HEK293 (cell line): ENCODE data around the gene AKNA.

Experiments used
- CTCF ChIA-PET: fragments of 350-600 bp; formaldehyde crosslinking; extraction: SDS; loops from one replicate; lab custom pipeline; 2021; ENCODE audit warnings: antibody characterized with exemption; lab: Yijun Ruan, JAX
- POLR2A ChIA-PET: fragments of 300-600 bp; formaldehyde crosslinking; extraction: SDS; loops from one replicate; lab custom pipeline; 2020; ENCODE audit warnings: antibody characterized with exemption, inconsistent platforms; lab: Yijun Ruan, JAX
- H3K27ac ChIP-seq: fragments of 200-500 bp; sonication (Bioruptor generic); 2 replicates; pipeline ENCODE4 v1.5.1; 2014; ENCODE audit warnings: low read depth, low read length, control low read depth, inconsistent platforms; ENCODE audit errors: extremely low read depth
- H3K36me3 ChIP-seq, 2 experiments: fragments of 200-500 bp in 1 of 2; sonication (Bioruptor generic) in 1 of 2; 1 replicate in 1 of 2; 2 replicates in 1 of 2; pipeline ENCODE4 v1.5.1; 2014 to 2017; ENCODE audit warnings: inconsistent platforms in 2 of 2, low read length in 2 of 2; ENCODE audit not compliant: control insufficient read depth in 2 of 2, insufficient read depth in 1 of 2
- H3K4me1 ChIP-seq: fragments of 200-500 bp; sonication (Bioruptor generic); 2 replicates; pipeline ENCODE4 v1.5.1; 2014; ENCODE audit warnings: mild to moderate bottlenecking, low read length, inconsistent platforms; ENCODE audit not compliant: control insufficient read depth, insufficient read depth
- H3K4me3 ChIP-seq: 2 replicates; pipeline ENCODE4 v1.5.1; 2011; ENCODE audit warnings: low read depth, mild to moderate bottlenecking, control low read depth, low read length, moderate library complexity
- H3K9me3 ChIP-seq: fragments of 200-500 bp; sonication (Bioruptor generic); 2 replicates; pipeline ENCODE4 v1.5.1; 2014; ENCODE audit warnings: low read depth, low read length, inconsistent platforms; ENCODE audit not compliant: control insufficient read depth, insufficient read depth
- MZF1 ChIP-seq: fragments of 450-650 bp; formaldehyde crosslinking; IDR thresholded peaks from 2 replicates; pipeline ENCODE4 v1.5.1; 2017; ENCODE audit warnings: missing biosample characterization, missing genetic modification characterization, borderline replicate concordance
- PRDM1 ChIP-seq: fragments of 450-650 bp; formaldehyde crosslinking; IDR thresholded peaks from 2 replicates; pipeline ENCODE4; 2016; ENCODE audit warnings: missing biosample characterization, missing genetic modification characterization
- ZEB2 ChIP-seq: fragments of 450-650 bp; formaldehyde crosslinking; IDR thresholded peaks from 2 replicates; pipeline ENCODE4 v1.5.1; 2016; ENCODE audit warnings: missing biosample characterization, missing genetic modification characterization
- ZFP3 ChIP-seq: fragments of 450-650 bp; formaldehyde crosslinking; IDR thresholded peaks from 2 replicates; pipeline ENCODE4 v1.5.1; 2016; ENCODE audit warnings: low read depth, missing biosample characterization, missing genetic modification characterization
- ZIC2 ChIP-seq: fragments of 450-650 bp; formaldehyde crosslinking; IDR thresholded peaks from 2 replicates; pipeline ENCODE4 v1.5.1; 2016; ENCODE audit warnings: missing biosample characterization, missing genetic modification characterization
- ZNF16 ChIP-seq: fragments of 450-650 bp; formaldehyde crosslinking; IDR thresholded peaks from 2 replicates; pipeline ENCODE4 v1.5.1; 2016; ENCODE audit warnings: low read depth, missing biosample characterization, missing genetic modification characterization
- ZNF175 ChIP-seq: fragments of 450-650 bp; formaldehyde crosslinking; IDR thresholded peaks from 2 replicates; pipeline ENCODE4 v1.5.1; 2016; ENCODE audit warnings: missing biosample characterization, missing genetic modification characterization
- ZNF391 ChIP-seq: fragments of 450-650 bp; formaldehyde crosslinking; IDR thresholded peaks from 2 replicates; pipeline ENCODE4 v1.5.1; 2016; ENCODE audit warnings: low read depth, missing biosample characterization, missing genetic modification characterization, borderline replicate concordance
- ZNF433 ChIP-seq: fragments of 450-650 bp; formaldehyde crosslinking; IDR thresholded peaks from 2 replicates; pipeline ENCODE4 v1.5.1; 2016; ENCODE audit warnings: missing biosample characterization, missing genetic modification characterization, low read depth
- ZNF48 ChIP-seq: fragments of 450-650 bp; formaldehyde crosslinking; IDR thresholded peaks from 2 replicates; pipeline ENCODE4 v1.5.1; 2016; ENCODE audit warnings: missing biosample characterization, missing genetic modification characterization
- ZNF548 ChIP-seq: fragments of 450-650 bp; formaldehyde crosslinking; IDR thresholded peaks from 2 replicates; pipeline ENCODE4 v1.5.1; 2016; ENCODE audit warnings: missing biosample characterization, missing genetic modification characterization
- ZNF623 ChIP-seq: fragments of 450-650 bp; formaldehyde crosslinking; IDR thresholded peaks from 2 replicates; pipeline ENCODE4 v1.5.1; 2016; ENCODE audit warnings: missing biosample characterization, missing genetic modification characterization
- ZNF670 ChIP-seq: fragments of 450-650 bp; formaldehyde crosslinking; IDR thresholded peaks from 2 replicates; pipeline ENCODE4 v1.5.1; 2016; ENCODE audit warnings: missing biosample characterization, missing genetic modification characterization, low read depth
- ZNF791 ChIP-seq: fragments of 450-650 bp; formaldehyde crosslinking; IDR thresholded peaks from 2 replicates; pipeline ENCODE4 v1.5.1; 2016; ENCODE audit warnings: missing biosample characterization, missing genetic modification characterization
- TF ChIP-seq, protein P1 (sequence below): fragments of 450-650 bp; formaldehyde crosslinking; IDR thresholded peaks from 2 replicates; pipeline ENCODE4 v1.5.1; 2016; ENCODE audit warnings: missing biosample characterization, missing genetic modification characterization
- TF ChIP-seq, protein P2 (sequence below): fragments of 450-650 bp; formaldehyde crosslinking; IDR thresholded peaks from 2 replicates; pipeline ENCODE4 v1.5.1; 2016; ENCODE audit warnings: missing biosample characterization, missing genetic modification characterization
- TF ChIP-seq, protein P3 (sequence below): sonication (generic); formaldehyde crosslinking; IDR thresholded peaks from 2 replicates; pipeline ENCODE4 v1.8.1; 2022; ENCODE audit warnings: mild to moderate bottlenecking, moderate library complexity, missing genetic modification reagents
- TF ChIP-seq, protein P4 (sequence below): IDR thresholded peaks from 2 replicates; pipeline ENCODE4 v1.6.1; 2011; ENCODE audit warnings: mild to moderate bottlenecking, low read depth, low read length, borderline replicate concordance

Gene AKNA

DNA sequence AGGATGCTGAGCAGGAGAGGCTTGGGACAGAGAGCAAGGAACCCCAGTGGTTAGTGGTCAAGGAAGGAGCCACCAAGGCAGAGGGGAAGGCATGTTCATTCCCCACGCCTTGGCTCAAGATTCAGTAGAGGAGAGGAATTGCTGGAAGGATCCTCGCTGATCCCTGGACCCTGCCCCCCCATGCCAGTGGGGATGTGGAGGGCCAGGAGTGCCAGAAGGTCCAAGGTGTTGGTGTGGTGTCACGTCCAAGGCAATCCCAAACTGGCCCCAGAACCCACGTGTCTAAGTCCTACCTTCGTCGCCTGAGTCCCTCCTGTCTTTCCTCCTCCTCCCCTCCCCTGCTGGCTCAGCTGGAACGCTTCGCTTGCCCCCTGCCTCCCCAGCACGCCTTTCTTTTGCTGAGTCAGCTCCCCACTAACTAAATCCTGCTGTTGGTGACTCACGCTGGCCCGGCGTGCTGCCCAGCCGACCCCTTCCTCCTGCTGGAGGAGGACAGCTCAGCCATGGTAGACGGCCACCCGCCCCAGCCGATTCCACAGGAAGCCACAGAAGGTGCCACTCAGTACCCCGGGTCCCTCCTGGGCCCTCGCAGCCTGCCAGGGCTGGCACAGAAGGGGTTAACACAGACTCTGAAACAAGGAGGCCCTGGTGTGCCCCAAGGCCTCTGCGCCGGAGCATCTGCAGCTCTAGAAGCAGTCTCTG lies 102.5 kb downstream of the AKNA start:
- CTCF ChIA-PET = interaction anchor here (0.6 to 1.6 kb wide), 4 partner anchors 13 to 202 kb away, joined by 3 to 6 read pairs (median 4); no protein-coding TSS in a partner anchor
- Histone ChIP-seq H3K4me3 (no peak overlapping the region), H3K36me3 (peaks cover 0 to 5% of the 10 kb centered on the region in 2 experiments; a peak in 1 of 3 replicates), H3K27ac (no peak overlapping the region), H3K4me1 (no peaks in the 10 kb centered on the region), H3K9me3 (no peaks in the 10 kb centered on the region)
- TF ChIP-seq ZEB2 (tag by site-specific recombination) (no peak), ZIC2 (tag by site-specific recombination) (peak; percentile 76)
- POLR2A ChIA-PET = no interaction called here

DNA sequence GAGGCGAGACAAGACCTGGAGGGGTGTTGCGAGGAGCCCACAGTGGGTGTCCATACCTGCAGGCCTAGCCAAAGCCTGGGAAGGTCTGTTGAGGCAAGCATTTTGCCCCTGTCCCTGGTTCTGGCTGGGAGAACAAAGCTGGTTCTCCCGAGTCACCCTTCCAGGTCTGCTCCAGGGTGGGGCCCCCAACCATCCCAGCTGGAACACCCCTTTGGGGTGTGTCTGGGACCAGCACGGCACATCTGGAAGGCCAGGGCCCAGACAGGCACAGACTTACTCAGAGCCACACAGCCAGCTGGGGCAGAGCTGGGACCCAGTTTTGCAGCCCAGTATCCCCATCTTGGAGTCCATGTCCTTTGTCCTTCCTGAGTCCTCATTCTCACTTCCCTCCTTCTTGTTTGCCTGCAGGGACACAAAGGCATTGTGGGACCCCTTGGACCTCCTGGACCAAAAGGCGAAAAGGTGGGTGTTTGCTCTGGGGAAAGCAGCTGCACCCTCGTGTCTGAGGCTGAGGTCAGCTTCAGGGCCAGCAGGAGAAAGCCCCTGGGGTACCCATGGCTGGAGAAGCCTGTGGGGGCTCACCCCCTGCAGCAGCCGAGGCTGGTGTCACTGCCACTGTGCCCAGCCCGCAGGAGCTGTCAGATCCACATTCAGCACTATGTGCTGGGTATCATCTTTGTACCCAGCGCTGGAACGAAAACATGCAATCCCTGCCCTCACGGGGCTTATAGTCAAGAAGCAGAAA lies 103.3 kb downstream of the AKNA start:
- H3K9me3 ChIP-seq = no peaks in the 10 kb centered on the region
- POLR2A ChIA-PET = no interaction called here
- no peaks in the 10 kb centered on the region for H3K4me1 ChIP-seq
- CTCF ChIA-PET = interaction anchor here (0.5 to 1.6 kb wide), 3 partner anchors 68 to 1028 kb away, joined by 3 to 5 read pairs (median 3); no protein-coding TSS in a partner anchor
- no peak overlapping the region for H3K27ac ChIP-seq
- no peak overlapping the region for H3K4me3 ChIP-seq
- H3K36me3 ChIP-seq = peaks cover 0 to 5% of the 10 kb centered on the region in 2 experiments; a peak in 1 of 3 replicates
- TF ChIP-seq ZNF175 (tag by site-specific recombination) (no peak), ZNF391 (no peak), ZNF16 (tag by site-specific recombination) (no peak), ZNF433 (tag by site-specific recombination) (no peak), ZNF670 (tag by site-specific recombination) (no peak), ZNF48 (tag by site-specific recombination) (no peak), ZNF791 (tag by site-specific recombination) (no peak), ZNF548 (tag by site-specific recombination) (no peak), ZFP3 (no peak), MZF1 (tag by site-specific recombination) (no peak), PRDM1 (tag by site-specific recombination) (no peak), ZNF623 (no peak)
- TF ChIP-seq, protein P1, sequence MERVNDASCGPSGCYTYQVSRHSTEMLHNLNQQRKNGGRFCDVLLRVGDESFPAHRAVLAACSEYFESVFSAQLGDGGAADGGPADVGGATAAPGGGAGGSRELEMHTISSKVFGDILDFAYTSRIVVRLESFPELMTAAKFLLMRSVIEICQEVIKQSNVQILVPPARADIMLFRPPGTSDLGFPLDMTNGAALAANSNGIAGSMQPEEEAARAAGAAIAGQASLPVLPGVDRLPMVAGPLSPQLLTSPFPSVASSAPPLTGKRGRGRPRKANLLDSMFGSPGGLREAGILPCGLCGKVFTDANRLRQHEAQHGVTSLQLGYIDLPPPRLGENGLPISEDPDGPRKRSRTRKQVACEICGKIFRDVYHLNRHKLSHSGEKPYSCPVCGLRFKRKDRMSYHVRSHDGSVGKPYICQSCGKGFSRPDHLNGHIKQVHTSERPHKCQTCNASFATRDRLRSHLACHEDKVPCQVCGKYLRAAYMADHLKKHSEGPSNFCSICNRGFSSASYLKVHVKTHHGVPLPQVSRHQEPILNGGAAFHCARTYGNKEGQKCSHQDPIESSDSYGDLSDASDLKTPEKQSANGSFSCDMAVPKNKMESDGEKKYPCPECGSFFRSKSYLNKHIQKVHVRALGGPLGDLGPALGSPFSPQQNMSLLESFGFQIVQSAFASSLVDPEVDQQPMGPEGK = no peak
- TF ChIP-seq, protein P2, sequence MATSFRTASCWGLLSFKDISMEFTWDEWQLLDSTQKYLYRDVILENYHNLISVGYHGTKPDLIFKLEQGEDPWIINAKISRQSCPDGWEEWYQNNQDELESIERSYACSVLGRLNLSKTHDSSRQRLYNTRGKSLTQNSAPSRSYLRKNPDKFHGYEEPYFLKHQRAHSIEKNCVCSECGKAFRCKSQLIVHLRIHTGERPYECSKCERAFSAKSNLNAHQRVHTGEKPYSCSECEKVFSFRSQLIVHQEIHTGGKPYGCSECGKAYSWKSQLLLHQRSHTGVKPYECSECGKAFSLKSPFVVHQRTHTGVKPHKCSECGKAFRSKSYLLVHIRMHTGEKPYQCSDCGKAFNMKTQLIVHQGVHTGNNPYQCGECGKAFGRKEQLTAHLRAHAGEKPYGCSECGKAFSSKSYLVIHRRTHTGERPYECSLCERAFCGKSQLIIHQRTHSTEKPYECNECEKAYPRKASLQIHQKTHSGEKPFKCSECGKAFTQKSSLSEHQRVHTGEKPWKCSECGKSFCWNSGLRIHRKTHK (tag by site-specific recombination) = no peak
- TF ChIP-seq, protein P3, sequence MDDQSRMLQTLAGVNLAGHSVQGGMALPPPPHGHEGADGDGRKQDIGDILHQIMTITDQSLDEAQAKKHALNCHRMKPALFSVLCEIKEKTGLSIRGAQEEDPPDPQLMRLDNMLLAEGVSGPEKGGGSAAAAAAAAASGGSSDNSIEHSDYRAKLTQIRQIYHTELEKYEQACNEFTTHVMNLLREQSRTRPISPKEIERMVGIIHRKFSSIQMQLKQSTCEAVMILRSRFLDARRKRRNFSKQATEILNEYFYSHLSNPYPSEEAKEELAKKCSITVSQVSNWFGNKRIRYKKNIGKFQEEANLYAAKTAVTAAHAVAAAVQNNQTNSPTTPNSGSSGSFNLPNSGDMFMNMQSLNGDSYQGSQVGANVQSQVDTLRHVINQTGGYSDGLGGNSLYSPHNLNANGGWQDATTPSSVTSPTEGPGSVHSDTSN (CRISPR knock-in tag) = no peak
- TF ChIP-seq, protein P4, sequence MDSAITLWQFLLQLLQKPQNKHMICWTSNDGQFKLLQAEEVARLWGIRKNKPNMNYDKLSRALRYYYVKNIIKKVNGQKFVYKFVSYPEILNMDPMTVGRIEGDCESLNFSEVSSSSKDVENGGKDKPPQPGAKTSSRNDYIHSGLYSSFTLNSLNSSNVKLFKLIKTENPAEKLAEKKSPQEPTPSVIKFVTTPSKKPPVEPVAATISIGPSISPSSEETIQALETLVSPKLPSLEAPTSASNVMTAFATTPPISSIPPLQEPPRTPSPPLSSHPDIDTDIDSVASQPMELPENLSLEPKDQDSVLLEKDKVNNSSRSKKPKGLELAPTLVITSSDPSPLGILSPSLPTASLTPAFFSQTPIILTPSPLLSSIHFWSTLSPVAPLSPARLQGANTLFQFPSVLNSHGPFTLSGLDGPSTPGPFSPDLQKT = no peak
